Measurements from ENCODE around the gene PLXND1.
"Not testable (repeated sequence)": the region's sequence is repeated elsewhere in the genome, so short reads cannot be mapped to it uniquely, and the experiment has no call there.

PLXND1 gene

GRCh38 chr3:129532261-129532660, 74.2 kb downstream of the PLXND1 start:
- no peak for DNase-seq (ENCODE audit: low read depth, low spot score)
- no peak overlapping the region for H3K27ac ChIP-seq

- H3K27ac ChIP-seq: no peak overlapping the region
- no peak for DNase-seq (ENCODE audit: low read depth, low spot score)
Measured at GRCh38 chr3:129531699-129532098, 74.8 kb downstream of the PLXND1 start.

- no peak overlapping the region for H3K27ac ChIP-seq
- no peak for DNase-seq (ENCODE audit: low read depth, low spot score)
Measured at GRCh38 chr3:129530821-129531220, 75.7 kb downstream of the PLXND1 start.

GRCh38 chr3:129530251-129530791, 76.2 kb downstream of the PLXND1 start:
- H3K27ac ChIP-seq: no peak overlapping the region
- DNase-seq (ENCODE audit: low read depth, low spot score): no peak

GRCh38 chr3:129529436-129530210, 76.9 kb downstream of the PLXND1 start:
- no peak for DNase-seq (ENCODE audit: low read depth, low spot score)
- no peak overlapping the region for H3K27ac ChIP-seq

- H3K27ac ChIP-seq: no peak within 1 kb of the TSS
- DNase-seq (ENCODE audit: low read depth, low spot score): no peak
Measured at GRCh38 chr3:129528589-129529100, 77.8 kb downstream of the PLXND1 start, which contains the start of gene RHO. Gene RHO, plus strand, starts transcription at chr3:129528639. Its CDS starts 95 bp downstream, at chr3:129528734.

- no peak for DNase-seq (ENCODE audit: low read depth, low spot score)
- H3K27ac ChIP-seq: no peak overlapping the region
Measured at GRCh38 chr3:129527262-129527661, 79.2 kb downstream of the PLXND1 start.

GRCh38 chr3:129526121-129526900, 80.2 kb downstream of the PLXND1 start:
- H3K27ac ChIP-seq: no peak overlapping the region
- DNase-seq (ENCODE audit: low read depth, low spot score): no peak

- H3K27ac ChIP-seq: no peak overlapping the region
- no peak for DNase-seq (ENCODE audit: low read depth, low spot score)
Measured at GRCh38 chr3:129525341-129525968, 81.0 kb downstream of the PLXND1 start.

GRCh38 chr3:129524081-129524480, 82.4 kb downstream of the PLXND1 start:
- DNase-seq (ENCODE audit: low read depth, low spot score): no peak
- H3K27ac ChIP-seq: no peak overlapping the region

GRCh38 chr3:129522953-129523352, 83.5 kb downstream of the PLXND1 start:
- no peak for DNase-seq (ENCODE audit: low read depth, low spot score)
- no peak overlapping the region for H3K27ac ChIP-seq

- DNase-seq (ENCODE audit: low read depth, low spot score): no peak
- no peak overlapping the region for H3K27ac ChIP-seq
Measured at GRCh38 chr3:129521611-129522010, 84.9 kb downstream of the PLXND1 start.

- DNase-seq (ENCODE audit: low read depth, low spot score): no peak
- H3K27ac ChIP-seq: no peak overlapping the region
Measured at GRCh38 chr3:129520960-129521359, 85.5 kb downstream of the PLXND1 start.

- H3K27ac ChIP-seq: no peak overlapping the region
- no peak for DNase-seq (ENCODE audit: low read depth, low spot score)
Measured at GRCh38 chr3:129519896-129520715, 86.4 kb downstream of the PLXND1 start.

- DNase-seq (ENCODE audit: low read depth, low spot score): no peak
- H3K27ac ChIP-seq: no peak overlapping the region
Measured at GRCh38 chr3:129519449-129519848, 87.0 kb downstream of the PLXND1 start.

GRCh38 chr3:129518581-129518980, 87.9 kb downstream of the PLXND1 start:
- no peak overlapping the region for H3K27ac ChIP-seq
- DNase-seq (ENCODE audit: low read depth, low spot score): no peak

- DNase-seq (ENCODE audit: low read depth, low spot score): no peak
- no peak overlapping the region for H3K27ac ChIP-seq
Measured at GRCh38 chr3:129518038-129518561, 88.4 kb downstream of the PLXND1 start.

- no peak overlapping the region for H3K27ac ChIP-seq
- DNase-seq (ENCODE audit: low read depth, low spot score): no peak
Measured at GRCh38 chr3:129517516-129517915, 89.0 kb downstream of the PLXND1 start.

GRCh38 chr3:129515821-129516432, 90.5 kb downstream of the PLXND1 start:
- not testable (repeated sequence) for DNase-seq (ENCODE audit: low read depth, low spot score); H3K27ac ChIP-seq
